GM19324 (cell line): Measurements from ENCODE around the gene MPZL2.

Source experiments
- ATAC-seq: cut with Tn5 transposase; IDR thresholded peaks from one replicate; pipeline ENCODE4 v1.9.1; 2021; ENCODE audit warnings: mild to moderate bottlenecking, moderate library complexity; ENCODE audit not compliant: unreplicated experiment, low FRiP score

The MPZL2 gene

GRCh38 chr11:118283756-118284350 is 19.8 kb upstream of the MPZL2 start:
- ATAC-seq: no peak

DNA sequence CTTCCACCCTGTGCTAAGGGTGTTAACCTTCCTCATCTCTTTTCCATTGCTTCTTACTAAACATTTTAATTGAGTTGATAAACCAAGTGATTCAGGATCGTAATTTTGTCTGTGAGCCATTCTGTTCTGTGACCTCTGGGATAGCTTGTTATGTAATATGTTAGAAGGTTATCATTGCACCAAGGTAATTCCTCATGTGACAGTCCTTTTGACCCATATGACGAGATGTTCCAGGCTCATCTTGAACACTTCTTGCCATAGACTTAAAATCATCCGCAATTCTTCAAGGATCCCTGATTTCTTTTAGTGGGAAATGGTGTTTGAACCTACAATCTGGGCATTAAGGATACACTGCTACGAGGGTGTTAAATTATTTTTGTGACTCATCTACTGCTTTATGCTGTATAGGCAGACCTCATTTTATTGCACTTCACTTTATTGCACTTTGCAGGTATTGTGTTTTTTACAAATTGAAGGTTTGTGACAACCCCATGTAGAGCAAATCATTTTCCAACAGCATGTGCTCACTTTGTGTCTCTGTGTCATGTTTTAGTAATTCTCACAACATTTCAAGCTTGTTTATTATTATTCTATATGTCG is 19.0 kb upstream of the MPZL2 start:
- no peak for ATAC-seq

DNA sequence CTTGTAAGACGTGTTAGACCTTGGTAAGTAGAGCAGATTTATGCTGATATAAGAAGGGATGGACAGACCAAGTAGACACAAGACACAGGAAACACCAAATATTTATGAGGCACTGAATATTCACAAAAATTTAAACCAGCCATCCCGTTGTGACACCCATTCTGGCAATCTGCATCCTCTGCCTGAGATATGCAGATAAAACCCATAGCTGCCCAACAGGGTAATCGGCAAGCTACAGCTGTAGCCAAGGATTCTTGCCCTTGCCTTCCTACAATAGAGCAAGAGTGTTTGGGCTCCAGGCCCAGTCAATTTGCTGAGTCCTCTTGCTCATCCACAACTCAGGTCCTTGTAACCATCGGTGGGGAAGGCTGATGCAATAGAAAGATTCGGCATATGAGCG is 18.5 kb upstream of the MPZL2 start:
- ATAC-seq: no peak

DNA sequence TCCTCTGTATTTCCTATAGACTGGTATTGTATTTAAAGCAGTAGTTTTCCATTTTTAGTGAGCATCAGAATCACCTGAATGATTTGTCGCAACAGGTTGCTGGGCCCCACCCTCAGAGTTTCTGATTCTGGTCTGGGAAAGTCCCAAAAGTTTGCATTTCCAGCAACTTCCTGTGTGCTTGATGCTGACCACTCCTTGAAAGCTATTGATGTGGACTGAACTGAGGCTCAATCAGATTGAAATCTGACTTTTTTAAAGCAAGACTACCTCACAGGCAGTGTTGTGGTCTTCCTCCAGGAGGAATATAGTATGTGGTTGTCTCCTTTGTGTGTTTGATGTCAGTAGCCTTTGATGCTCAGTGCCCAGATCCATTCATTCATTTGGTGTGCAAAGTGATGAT is 17.2 kb upstream of the MPZL2 start:
- no peak for ATAC-seq

DNA sequence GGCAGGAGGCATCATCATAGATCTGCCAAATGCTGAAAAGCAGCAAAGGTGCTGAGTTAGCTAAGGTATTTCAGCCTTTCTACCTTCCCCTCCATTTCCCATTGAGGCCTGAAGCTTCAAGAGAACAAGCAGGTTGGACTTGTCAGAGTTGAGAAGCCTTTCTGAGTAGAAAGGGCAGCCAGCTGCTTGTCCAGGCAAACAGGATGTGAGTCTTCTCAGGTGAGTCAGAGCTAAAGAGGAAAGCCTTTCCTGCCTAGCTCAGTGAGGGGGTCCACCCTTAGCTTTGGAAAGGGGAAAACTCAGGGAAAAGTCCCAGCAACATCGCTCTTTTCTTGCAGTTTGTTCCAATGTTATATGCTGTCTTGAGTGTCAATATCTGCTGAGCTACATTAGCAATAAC is 13.2 kb upstream of the MPZL2 start:
- no peak for ATAC-seq

DNA sequence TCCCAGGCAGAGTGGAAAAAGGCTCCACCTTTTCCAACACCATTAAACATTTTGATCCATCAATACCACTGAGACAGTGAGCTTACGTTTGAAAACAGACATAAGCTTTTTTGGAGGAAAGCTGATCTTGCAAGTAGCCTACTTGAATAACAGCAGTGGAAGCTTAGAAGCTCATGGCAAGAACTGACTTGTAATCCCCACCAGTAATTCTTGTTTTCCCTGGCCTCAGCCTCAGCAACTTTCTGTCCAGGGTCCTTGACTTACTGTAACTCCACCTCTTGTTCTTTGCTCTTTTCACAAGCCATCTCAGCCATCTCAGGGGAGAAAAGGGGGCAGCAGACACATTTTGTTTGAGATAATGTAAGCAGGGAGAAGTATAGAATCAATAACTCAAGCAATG is 12.3 kb upstream of the MPZL2 start:
- ATAC-seq: no peak

DNA sequence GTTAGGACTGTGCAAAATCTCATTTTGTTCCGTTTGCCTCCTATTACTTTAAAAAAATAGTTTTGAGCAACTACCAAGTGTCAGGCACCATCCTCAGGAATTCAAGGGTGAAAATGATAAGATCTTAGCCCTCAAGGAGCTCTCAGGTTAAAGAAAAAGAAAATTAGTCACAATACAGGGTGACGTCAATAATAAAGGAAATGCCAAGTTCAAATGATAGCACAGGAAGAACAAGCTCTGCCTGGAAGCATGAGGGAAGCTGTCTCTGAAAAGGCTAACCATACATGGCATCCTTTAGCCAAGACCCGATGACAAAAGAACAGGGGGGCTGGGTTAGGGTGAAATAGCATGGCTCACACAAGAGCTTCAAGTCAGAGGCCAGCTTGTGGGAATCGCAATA is 11.1 kb upstream of the MPZL2 start:
- ATAC-seq: no peak

GRCh38 chr11:118274186-118274585 is 10.1 kb upstream of the MPZL2 start:
- no peak for ATAC-seq

DNA sequence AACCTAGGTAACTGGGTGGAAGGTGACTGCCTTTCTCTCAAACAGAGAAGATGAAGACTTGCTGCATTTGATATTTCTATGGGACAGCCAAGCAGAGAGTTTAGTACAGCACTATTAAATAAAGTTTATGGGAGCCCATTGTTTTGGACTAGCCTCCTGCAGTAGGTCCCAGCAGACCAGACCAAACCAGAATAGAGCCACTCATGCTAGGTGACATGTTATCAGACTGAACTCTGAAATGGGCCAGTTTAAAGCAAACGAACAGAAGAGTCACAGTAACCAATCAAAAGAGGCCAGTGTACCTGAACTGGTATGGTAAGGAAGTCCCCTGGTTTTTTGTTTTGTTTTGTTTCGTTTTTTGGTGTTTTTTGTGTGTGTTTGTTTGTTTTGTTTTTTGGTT is 7.9 kb upstream of the MPZL2 start:
- no peak for ATAC-seq

GRCh38 chr11:118267486-118267885 is 3.4 kb upstream of the MPZL2 start:
- ATAC-seq: no peak

DNA sequence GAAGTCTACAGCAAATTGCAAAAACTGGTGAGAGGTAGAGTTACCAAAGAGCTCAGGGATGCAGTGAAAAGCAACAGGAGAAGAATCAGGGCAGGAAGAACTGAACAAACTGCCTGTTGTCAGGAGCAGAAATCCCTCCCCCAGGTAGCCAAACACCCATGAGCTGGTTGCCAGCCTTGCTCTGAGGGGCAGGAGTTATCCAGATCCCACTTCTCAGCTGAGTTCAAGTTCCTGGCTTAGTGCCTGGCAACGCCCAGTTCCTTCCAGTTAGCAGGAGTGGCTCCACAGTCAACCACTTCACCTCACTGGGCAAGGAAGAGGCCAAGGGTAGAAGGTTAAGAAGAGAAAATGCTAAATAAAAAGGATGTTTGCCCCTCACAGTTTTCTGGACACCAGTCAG is 1.9 kb upstream of the MPZL2 start:
- no peak for ATAC-seq

DNA sequence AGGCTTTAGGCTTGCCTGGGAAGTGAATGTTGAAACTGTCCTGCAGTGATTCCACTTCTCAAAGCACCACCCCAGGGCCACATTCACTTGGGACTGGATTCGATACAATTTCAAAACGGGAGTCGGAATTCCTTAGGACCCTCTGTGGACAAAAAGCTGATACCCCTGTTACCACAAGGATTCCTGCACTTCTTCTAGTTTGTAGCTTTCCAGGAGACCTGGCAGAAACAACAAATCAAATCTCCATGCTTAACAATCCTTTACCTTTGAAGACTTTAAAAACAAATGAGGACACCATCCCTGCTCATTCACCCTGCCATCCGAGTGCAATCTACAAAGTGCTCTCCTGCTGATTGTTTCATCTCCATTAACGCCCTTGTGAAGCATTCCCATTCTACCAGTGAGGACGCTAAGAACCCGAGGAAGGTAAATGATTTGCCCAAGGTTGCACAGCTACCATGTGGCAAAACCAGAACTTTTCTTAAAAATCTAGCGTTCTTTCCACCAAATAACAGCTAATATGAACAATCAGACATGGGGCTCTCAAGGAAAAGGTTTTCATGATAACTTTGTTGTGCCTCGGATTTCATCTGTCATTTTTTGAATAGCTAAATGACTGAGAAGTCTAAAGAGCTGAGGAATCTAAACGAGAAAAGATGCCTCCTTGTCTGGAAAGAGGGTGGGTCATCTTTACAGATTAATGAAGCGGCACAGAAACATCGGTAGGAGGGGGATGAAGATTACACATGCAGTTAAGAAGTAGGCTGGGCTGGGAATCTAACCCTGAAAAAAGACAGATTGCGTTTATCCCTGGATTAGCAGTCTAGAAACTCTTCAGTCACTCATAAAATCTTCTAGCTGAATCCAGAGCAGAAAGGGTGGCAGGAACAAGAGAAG is 720 bp upstream of the MPZL2 start:
- no peak for ATAC-seq

DNA sequence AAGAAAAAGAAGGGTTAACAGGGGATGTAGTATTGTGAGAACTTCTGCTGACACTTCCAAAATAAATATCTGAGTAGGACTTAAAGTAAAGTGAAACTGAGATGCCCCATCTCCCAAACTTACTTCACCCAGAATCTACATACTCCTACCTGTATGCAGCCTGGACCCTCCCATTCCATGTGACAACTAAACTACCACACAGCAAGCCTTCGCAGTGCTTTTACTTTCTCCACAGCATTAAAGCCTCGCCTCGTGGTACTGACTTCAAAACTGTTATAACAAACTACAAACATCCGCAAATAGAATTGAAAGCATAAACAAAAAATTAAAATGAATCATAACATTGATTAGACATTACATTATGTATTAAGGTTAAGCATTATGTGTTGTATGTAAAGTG is 985 bp downstream of the MPZL2 start:
- no peak for ATAC-seq

GRCh38 chr11:118260353-118260752 is 3.7 kb downstream of the MPZL2 start:
- no peak for ATAC-seq

- ATAC-seq: no peak
Observed at GRCh38 chr11:118259138-118259537, 5.0 kb downstream of the MPZL2 start.

- ATAC-seq: no peak
Observed at GRCh38 chr11:118258410-118258809, 5.7 kb downstream of the MPZL2 start.

- no peak for ATAC-seq
Observed at GRCh38 chr11:118252688-118253087, 11.4 kb downstream of the MPZL2 start.

GRCh38 chr11:118251858-118252652 is 12.0 kb downstream of the MPZL2 start, which contains the start of gene MPZL3:
TSS of gene MPZL3 (minus strand) at chr11:118252365. CDS start at chr11:118252294, 71 bp downstream.
- peak; percentile 82 for ATAC-seq

- ATAC-seq: no peak
Observed at GRCh38 chr11:118247041-118247440, 17.1 kb downstream of the MPZL2 start.

- no peak for ATAC-seq
Observed at GRCh38 chr11:118245936-118246562, 18.0 kb downstream of the MPZL2 start.
